HFF-Myc (cell line): ENCODE measurements around the gene ICOS.

Experiments
- DNase-seq: peaks from one replicate; pipeline ENCODE4 v3.0.0-alpha.2; 2011; ENCODE audit warnings: low read depth; ENCODE audit errors: extremely low read depth
- H3K4me3 ChIP-seq: replicated peaks from 2 replicates; pipeline ENCODE4 v1.5.1; 2011; ENCODE audit warnings: low read depth, mild to moderate bottlenecking, control low read depth, low read length
- TF ChIP-seq, protein P1 (sequence below): IDR thresholded peaks from 2 replicates; pipeline ENCODE4 v1.5.1; 2012; ENCODE audit warnings: mild to moderate bottlenecking, low read depth, low read length, control low read depth; ENCODE audit errors: missing control alignments

The ICOS gene

GRCh38 chr2:203893401-203893800 lies 43.2 kb upstream of the ICOS start:
- TF ChIP-seq, protein P1, sequence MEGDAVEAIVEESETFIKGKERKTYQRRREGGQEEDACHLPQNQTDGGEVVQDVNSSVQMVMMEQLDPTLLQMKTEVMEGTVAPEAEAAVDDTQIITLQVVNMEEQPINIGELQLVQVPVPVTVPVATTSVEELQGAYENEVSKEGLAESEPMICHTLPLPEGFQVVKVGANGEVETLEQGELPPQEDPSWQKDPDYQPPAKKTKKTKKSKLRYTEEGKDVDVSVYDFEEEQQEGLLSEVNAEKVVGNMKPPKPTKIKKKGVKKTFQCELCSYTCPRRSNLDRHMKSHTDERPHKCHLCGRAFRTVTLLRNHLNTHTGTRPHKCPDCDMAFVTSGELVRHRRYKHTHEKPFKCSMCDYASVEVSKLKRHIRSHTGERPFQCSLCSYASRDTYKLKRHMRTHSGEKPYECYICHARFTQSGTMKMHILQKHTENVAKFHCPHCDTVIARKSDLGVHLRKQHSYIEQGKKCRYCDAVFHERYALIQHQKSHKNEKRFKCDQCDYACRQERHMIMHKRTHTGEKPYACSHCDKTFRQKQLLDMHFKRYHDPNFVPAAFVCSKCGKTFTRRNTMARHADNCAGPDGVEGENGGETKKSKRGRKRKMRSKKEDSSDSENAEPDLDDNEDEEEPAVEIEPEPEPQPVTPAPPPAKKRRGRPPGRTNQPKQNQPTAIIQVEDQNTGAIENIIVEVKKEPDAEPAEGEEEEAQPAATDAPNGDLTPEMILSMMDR: no peak
- no peak for DNase-seq
- no peak overlapping the region for H3K4me3 ChIP-seq

GRCh38 chr2:203893840-203894239 lies 42.7 kb upstream of the ICOS start:
- TF ChIP-seq, protein P1: no peak
- H3K4me3 ChIP-seq: no peak overlapping the region
- DNase-seq: no peak

- DNase-seq: no peak
- no peak overlapping the region for H3K4me3 ChIP-seq
- TF ChIP-seq, protein P1: no peak
Measured at GRCh38 chr2:203894262-203894661, 42.3 kb upstream of the ICOS start.

GRCh38 chr2:203897544-203897943 lies 39.0 kb upstream of the ICOS start:
- TF ChIP-seq, protein P1: no peak
- H3K4me3 ChIP-seq: no peak overlapping the region
- DNase-seq: no peak

DNA sequence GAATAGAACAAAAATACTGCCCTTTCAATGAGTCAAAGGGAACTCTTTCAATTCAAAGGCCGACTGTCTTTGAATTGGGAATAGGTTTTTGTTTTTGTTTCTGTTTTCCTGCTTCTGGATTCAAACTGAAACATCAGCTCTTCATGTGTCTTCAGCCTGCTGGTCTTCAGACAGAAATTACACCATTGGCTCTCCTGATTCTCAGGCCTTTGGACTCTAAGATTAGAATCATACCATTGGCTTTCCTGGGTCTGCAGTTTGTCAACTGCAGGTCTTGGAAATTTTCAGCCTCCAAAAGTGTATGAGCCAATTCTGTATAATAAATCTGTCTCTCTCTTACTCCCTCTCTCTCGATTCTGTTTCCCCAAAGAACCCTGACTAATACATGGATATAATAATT lies 37.9 kb upstream of the ICOS start:
- TF ChIP-seq, protein P1: no peak
- DNase-seq: no peak
- H3K4me3 ChIP-seq: no peak overlapping the region

GRCh38 chr2:203900253-203900652 lies 36.3 kb upstream of the ICOS start:
- DNase-seq: no peak
- no peak overlapping the region for H3K4me3 ChIP-seq
- TF ChIP-seq, protein P1: no peak

DNA sequence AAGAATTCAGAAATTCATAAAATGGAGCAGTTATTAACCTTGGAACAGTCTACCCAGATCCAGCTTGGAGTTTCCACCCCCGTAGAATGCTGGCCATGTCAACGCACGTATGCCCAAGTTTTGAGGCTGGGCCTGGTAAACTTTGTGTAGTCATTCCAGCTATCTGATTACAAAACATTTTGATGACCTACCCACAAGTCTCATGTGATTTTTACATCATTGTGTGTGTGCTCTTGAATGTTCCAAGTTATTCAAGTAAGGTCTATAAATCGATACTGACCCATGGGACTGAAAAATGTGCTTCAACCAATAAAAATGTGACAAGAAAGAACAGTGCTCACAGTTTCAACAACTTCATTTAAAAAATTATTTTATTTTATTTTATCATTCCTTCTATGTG lies 32.5 kb upstream of the ICOS start:
- no peak for DNase-seq
- H3K4me3 ChIP-seq: no peak overlapping the region
- TF ChIP-seq, protein P1: no peak
